Activated T-helper 1 cell treated with anti-CD3 and anti-CD28 coated beads, Interleukin-12 subunit alpha, Interleukin-12 subunit beta, Interleukin-2, Interleukin-4 antibody, amounts not matched to agents 30 ng/mL and 10 ng/mL and 1 ng/mL, durations not matched to agents 14 hours and 24 hours and 36 hours (primary cell): ENCODE data around the gene NDFIP2. TPM values are rescaled to one million over a fixed set of nuclear protein-coding genes. Genes with fewer than 3 reads are reported as not detected.

Experiments
- DNase-seq: peaks from one replicate; pipeline ENCODE4 v3.0.0; 2021; ENCODE audit warnings: low spot score
- H3K27ac Mint-ChIP-seq: one replicate; pipeline ENCODE4 v1.8.0; 2021; ENCODE audit warnings: mild to moderate bottlenecking, mixed read lengths
- H3K27me3 Mint-ChIP-seq: one replicate; pipeline ENCODE4 v1.8.0; 2022; ENCODE audit warnings: mild to moderate bottlenecking, moderate library complexity, mixed read lengths; ENCODE audit not compliant: insufficient read depth
- H3K36me3 Mint-ChIP-seq: one replicate; pipeline ENCODE4 v1.8.0; 2021; ENCODE audit warnings: low read depth, mixed read lengths
- H3K4me1 Mint-ChIP-seq: one replicate; pipeline ENCODE4 v1.8.0; 2021; ENCODE audit warnings: low read depth, mixed read lengths
- H3K4me3 Mint-ChIP-seq: one replicate; pipeline ENCODE4 v1.8.0; 2021; ENCODE audit warnings: mild to moderate bottlenecking, moderate library complexity, mixed read lengths
- H3K9me3 Mint-ChIP-seq: one replicate; pipeline ENCODE4 v1.8.0; 2021; ENCODE audit warnings: mixed read lengths
- intact Hi-C: fragments of 100-400 bp; cut with micrococcal nuclease; formaldehyde crosslinking; loops from one replicate; pipeline ENCODE4 v1.15.1; 2024
- total RNA-seq: library from RNA; stranded (reverse); gene quantifications from 2 replicates; pipeline ENCODE4 v1.2.3, GENCODE V29; 2022

Gene NDFIP2
- total RNA-seq, 1 donor from 2014 or later = 250 TPM

GRCh38 chr13:79450110-79450509 lies 30.8 kb upstream of the NDFIP2 start:
- no peak overlapping the region for H3K4me3 Mint-ChIP-seq
- H3K36me3 Mint-ChIP-seq = peaks cover 16% of the 10 kb centered on the region
- H3K27ac Mint-ChIP-seq = peak overlapping the region; percentile 91
- no peak for DNase-seq
- peaks cover 94% of the 10 kb centered on the region for H3K4me1 Mint-ChIP-seq
- H3K9me3 Mint-ChIP-seq = peaks cover 11% of the 10 kb centered on the region
- intact Hi-C loops = loop anchor here (1.0 kb wide), 2 partner anchors 8 to 256 kb away; no protein-coding TSS in a partner anchor
- no peaks in the 10 kb centered on the region for H3K27me3 Mint-ChIP-seq

DNA sequence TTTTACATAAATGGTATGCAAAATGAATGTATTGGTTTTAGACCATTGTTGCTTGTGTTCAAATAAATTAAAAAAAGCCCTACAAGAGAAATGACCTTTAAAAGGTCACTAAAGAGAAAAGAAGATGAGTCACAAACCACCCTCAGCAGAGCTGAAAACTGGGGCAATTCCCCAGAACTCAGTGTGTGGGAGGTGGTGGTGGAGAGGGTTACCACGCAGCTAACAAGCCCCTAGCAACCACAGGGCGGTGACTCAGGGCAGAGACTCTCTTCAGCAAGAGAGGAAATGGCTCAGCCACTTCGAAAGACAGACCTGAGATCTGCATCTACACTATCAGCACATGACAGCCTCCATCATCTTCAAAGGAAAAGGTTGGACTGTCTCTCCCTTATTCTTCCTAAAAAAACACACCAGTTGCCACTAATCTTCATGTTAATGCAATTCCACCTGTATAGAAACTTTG lies 29.4 kb upstream of the NDFIP2 start:
- peaks cover 21% of the 10 kb centered on the region for H3K36me3 Mint-ChIP-seq
- peak overlapping the region; percentile 98 for H3K27ac Mint-ChIP-seq
- intact Hi-C loops = loop anchor here (1.0 kb wide), 8 partner anchors 17 to 71 kb away; partner anchors contain the start of genes NDFIP2 and RBM26
- no peaks in the 10 kb centered on the region for H3K27me3 Mint-ChIP-seq
- DNase-seq = peak; percentile 89
- peaks cover 11% of the 10 kb centered on the region for H3K9me3 Mint-ChIP-seq
- H3K4me3 Mint-ChIP-seq = peak overlapping the region; percentile 78
- peaks cover 92% of the 10 kb centered on the region for H3K4me1 Mint-ChIP-seq

- peaks cover 16% of the 10 kb centered on the region for H3K9me3 Mint-ChIP-seq
- no peak for DNase-seq
- H3K27ac Mint-ChIP-seq = peak overlapping the region; percentile 98
- no peaks in the 10 kb centered on the region for H3K27me3 Mint-ChIP-seq
- H3K36me3 Mint-ChIP-seq = peaks cover 25% of the 10 kb centered on the region
- H3K4me1 Mint-ChIP-seq = peaks cover 95% of the 10 kb centered on the region
- peak overlapping the region; percentile 78 for H3K4me3 Mint-ChIP-seq
- intact Hi-C loops = no loop called here
Measured at GRCh38 chr13:79452239-79452913, 28.6 kb upstream of the NDFIP2 start.

DNA sequence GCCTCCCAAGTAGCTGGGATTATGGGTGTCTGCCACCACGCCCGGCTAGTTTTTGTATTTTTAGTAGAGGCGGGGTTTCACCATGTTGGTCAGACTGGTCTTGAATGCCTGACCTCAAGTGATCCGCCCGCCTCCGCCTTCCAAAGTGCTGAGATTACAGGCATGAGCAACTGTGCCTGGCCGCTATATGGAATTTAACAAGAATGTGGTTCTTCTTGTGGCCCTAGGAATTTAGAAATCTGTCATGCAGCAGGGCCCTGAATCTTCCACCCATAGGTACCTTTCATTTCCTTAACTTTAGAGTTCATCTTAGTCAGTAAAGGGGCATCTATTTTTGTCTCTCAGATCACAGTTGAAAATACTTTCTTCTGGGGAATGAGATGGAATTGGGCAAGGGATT lies 25.6 kb upstream of the NDFIP2 start:
- no peaks in the 10 kb centered on the region for H3K27me3 Mint-ChIP-seq
- intact Hi-C loops = no loop called here
- H3K4me1 Mint-ChIP-seq = peaks cover 89% of the 10 kb centered on the region
- H3K27ac Mint-ChIP-seq = no peak overlapping the region
- H3K9me3 Mint-ChIP-seq = peaks cover 9% of the 10 kb centered on the region
- DNase-seq = no peak
- H3K36me3 Mint-ChIP-seq = peaks cover 26% of the 10 kb centered on the region
- no peak overlapping the region for H3K4me3 Mint-ChIP-seq

DNA sequence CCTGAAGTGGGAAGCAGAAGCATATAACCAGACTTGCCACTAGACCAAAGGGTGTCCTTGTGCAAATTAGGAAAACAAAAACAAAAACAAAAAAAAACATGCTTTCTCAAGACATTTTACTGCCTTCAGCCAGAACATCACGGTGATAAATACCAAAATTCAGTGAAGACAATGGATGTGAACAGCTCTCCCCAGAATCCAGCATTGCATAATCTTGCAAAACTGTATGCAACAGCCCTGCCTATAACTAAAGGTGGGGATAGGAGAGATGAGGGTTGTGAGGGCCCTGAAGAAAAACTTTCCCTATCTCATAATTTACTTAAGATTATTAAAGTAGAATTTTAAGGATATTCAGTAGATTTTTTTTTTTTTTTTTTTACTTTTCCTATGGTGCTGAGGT lies 24.9 kb upstream of the NDFIP2 start:
- no peak for DNase-seq
- H3K27ac Mint-ChIP-seq = peak overlapping the region; percentile 72
- H3K36me3 Mint-ChIP-seq = peaks cover 26% of the 10 kb centered on the region
- H3K4me1 Mint-ChIP-seq = peaks cover 84% of the 10 kb centered on the region
- no peaks in the 10 kb centered on the region for H3K27me3 Mint-ChIP-seq
- intact Hi-C loops = no loop called here
- no peak overlapping the region for H3K4me3 Mint-ChIP-seq
- H3K9me3 Mint-ChIP-seq = peaks cover 9% of the 10 kb centered on the region

GRCh38 chr13:79456656-79457365 lies 24.1 kb upstream of the NDFIP2 start:
- Mint-ChIP-seq H3K36me3 (peaks cover 28% of the 10 kb centered on the region), H3K27ac (peak overlapping the region; percentile 81), H3K27me3 (no peaks in the 10 kb centered on the region), H3K9me3 (peaks cover 9% of the 10 kb centered on the region), H3K4me1 (peaks cover 76% of the 10 kb centered on the region), H3K4me3 (no peak overlapping the region)
- intact Hi-C loops = no loop called here
- DNase-seq = no peak

DNA sequence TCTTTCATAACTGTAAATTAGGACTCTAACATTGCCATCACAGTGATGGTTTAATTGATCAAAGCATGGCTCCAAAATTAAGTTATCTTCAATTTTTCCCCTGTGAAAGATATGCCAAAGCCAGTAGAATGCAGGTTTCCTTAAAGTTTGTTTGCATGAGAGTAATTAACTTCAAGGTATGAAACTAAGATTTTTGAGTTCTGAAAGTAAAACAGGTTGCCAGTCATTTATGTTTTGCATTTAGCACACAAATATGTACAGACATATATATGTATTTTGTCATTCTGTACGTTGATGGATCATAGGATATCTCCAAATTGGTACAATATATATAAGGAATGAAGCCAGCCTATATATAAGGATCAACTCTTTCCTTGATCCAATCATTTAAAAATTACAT lies 23.6 kb upstream of the NDFIP2 start:
- Mint-ChIP-seq H3K4me1 (peaks cover 73% of the 10 kb centered on the region), H3K9me3 (peaks cover 9% of the 10 kb centered on the region), H3K27ac (peak overlapping the region; percentile 81), H3K36me3 (peaks cover 29% of the 10 kb centered on the region), H3K4me3 (no peak overlapping the region), H3K27me3 (no peaks in the 10 kb centered on the region)
- DNase-seq = no peak
- intact Hi-C loops = no loop called here

- no peaks in the 10 kb centered on the region for H3K27me3 Mint-ChIP-seq
- DNase-seq = no peak
- H3K4me3 Mint-ChIP-seq = no peak overlapping the region
- peaks cover 26% of the 10 kb centered on the region for H3K36me3 Mint-ChIP-seq
- peaks cover 73% of the 10 kb centered on the region for H3K4me1 Mint-ChIP-seq
- peaks cover 6% of the 10 kb centered on the region for H3K9me3 Mint-ChIP-seq
- H3K27ac Mint-ChIP-seq = peak overlapping the region; percentile 67
- intact Hi-C loops = loop anchor here (1.0 kb wide), 1 partner anchor 8 kb away; no protein-coding TSS in a partner anchor
Measured at GRCh38 chr13:79457948-79458347, 23.0 kb upstream of the NDFIP2 start.

GRCh38 chr13:79458436-79458835 lies 22.5 kb upstream of the NDFIP2 start:
- Mint-ChIP-seq H3K9me3 (peaks cover 6% of the 10 kb centered on the region), H3K27me3 (no peaks in the 10 kb centered on the region), H3K4me3 (no peak overlapping the region), H3K27ac (peak overlapping the region; percentile 23), H3K36me3 (peaks cover 26% of the 10 kb centered on the region), H3K4me1 (peaks cover 69% of the 10 kb centered on the region)
- intact Hi-C loops = loop anchor here (1.0 kb wide), 1 partner anchor 8 kb away; no protein-coding TSS in a partner anchor
- no peak for DNase-seq

- Mint-ChIP-seq H3K4me1 (peaks cover 54% of the 10 kb centered on the region), H3K9me3 (peaks cover 6% of the 10 kb centered on the region), H3K36me3 (peaks cover 22% of the 10 kb centered on the region), H3K27ac (peak overlapping the region; percentile 21), H3K4me3 (peak overlapping the region; percentile 37), H3K27me3 (no peaks in the 10 kb centered on the region)
- intact Hi-C loops = no loop called here
- DNase-seq = no peak
Measured at GRCh38 chr13:79459906-79460305, 21.0 kb upstream of the NDFIP2 start.

DNA sequence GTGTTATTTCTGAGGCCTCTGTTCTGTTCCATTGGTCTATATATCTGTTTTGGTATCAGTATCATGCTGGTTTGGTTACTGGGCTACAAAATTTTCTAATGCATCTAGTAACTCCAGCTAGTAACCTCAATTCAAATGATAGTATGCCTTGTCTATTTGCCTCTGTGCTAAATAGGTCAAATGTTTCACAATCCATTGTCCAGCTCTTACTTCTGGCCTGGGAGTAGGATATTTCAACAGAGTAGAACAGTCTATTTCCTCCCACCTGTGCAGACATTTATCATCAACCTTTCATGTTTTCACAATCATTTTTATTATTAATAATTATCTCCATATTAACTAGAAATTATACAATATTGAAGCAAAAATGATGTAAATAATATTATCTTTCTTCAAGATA lies 18.1 kb upstream of the NDFIP2 start:
- intact Hi-C loops = no loop called here
- H3K4me1 Mint-ChIP-seq = peaks cover 34% of the 10 kb centered on the region
- no peak for DNase-seq
- H3K27me3 Mint-ChIP-seq = no peaks in the 10 kb centered on the region
- H3K9me3 Mint-ChIP-seq = peaks cover 3% of the 10 kb centered on the region
- peaks cover 13% of the 10 kb centered on the region for H3K36me3 Mint-ChIP-seq
- no peak overlapping the region for H3K27ac Mint-ChIP-seq
- no peak overlapping the region for H3K4me3 Mint-ChIP-seq

DNA sequence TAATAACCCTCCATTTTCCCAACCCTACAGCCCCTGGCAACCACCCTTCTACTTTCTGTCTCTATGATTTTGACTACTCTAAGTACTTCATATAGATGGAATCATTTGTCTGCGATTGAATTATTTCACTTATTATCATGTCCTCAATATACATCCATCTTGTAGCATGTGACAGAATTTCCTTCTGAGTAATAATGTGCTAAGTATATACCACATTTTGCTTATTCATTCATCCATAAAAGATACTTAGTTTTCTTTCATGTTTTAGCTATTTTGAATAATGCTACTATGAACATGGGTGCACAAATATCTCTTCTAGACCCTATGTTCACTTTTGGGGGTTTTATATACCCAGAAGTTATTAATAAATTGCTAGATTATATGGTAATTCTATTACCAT lies 17.4 kb upstream of the NDFIP2 start:
- Mint-ChIP-seq H3K4me3 (no peak overlapping the region), H3K27ac (no peak overlapping the region), H3K9me3 (peaks cover 3% of the 10 kb centered on the region), H3K36me3 (peaks cover 13% of the 10 kb centered on the region), H3K4me1 (peaks cover 35% of the 10 kb centered on the region), H3K27me3 (no peaks in the 10 kb centered on the region)
- intact Hi-C loops = no loop called here
- DNase-seq = no peak

DNA sequence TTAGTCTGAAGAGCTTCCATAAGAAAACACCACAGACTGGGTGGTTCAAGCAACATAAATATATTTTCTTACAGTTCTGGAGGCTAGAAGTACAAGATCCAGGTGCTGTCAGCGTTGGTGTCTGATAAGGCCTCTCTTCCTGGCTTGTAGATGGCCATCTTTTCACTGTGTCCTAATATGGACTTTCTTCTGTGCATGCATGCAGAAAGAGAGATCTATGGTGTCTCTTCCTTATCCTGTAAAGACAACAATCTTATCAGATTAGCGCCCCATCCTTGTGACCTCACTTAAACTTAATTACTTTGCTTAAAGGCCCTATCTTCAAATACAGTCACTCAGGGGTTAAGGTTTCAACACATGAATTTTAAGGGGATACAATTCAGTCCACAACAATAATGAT lies 14.1 kb upstream of the NDFIP2 start:
- H3K9me3 Mint-ChIP-seq = peaks cover 6% of the 10 kb centered on the region
- no peak overlapping the region for H3K4me3 Mint-ChIP-seq
- intact Hi-C loops = no loop called here
- peaks cover 3% of the 10 kb centered on the region for H3K36me3 Mint-ChIP-seq
- DNase-seq = no peak
- no peak overlapping the region for H3K27ac Mint-ChIP-seq
- no peaks in the 10 kb centered on the region for H3K27me3 Mint-ChIP-seq
- H3K4me1 Mint-ChIP-seq = peaks cover 35% of the 10 kb centered on the region
